HEK293T (cell line): ENCODE data around the gene GATA2.

ENCODE experiments used
- CTCF ChIA-PET: fragments of 350-600 bp; formaldehyde crosslinking; extraction: SDS; loops from one replicate; lab custom pipeline; 2021; ENCODE audit warnings: antibody characterized with exemption, inconsistent platforms; lab: Yijun Ruan, JAX
- POLR2A ChIA-PET: fragments of 350-600 bp; formaldehyde crosslinking; extraction: SDS; loops from one replicate; lab custom pipeline; 2020; ENCODE audit warnings: antibody characterized with exemption, inconsistent platforms; lab: Yijun Ruan, JAX
- DNase-seq: peaks from one replicate; pipeline ENCODE4 v3.0.0; 2012; ENCODE audit warnings: mixed read lengths; ENCODE audit errors: extremely low spot score
- ARNT ChIP-seq: fragments of 450-650 bp; IDR thresholded peaks from 2 replicates; pipeline ENCODE4 v1.6.1; 2017; ENCODE audit warnings: mild to moderate bottlenecking
- BHLHE40 ChIP-seq: fragments of 450-650 bp; IDR thresholded peaks from 2 replicates; pipeline ENCODE4 v1.6.1; 2016; ENCODE audit warnings: mild to moderate bottlenecking, moderate library complexity, borderline replicate concordance
- CTBP1 ChIP-seq: fragments of 450-650 bp; IDR thresholded peaks from 2 replicates; pipeline ENCODE4 v1.6.1; 2016; ENCODE audit warnings: borderline replicate concordance
- ELF4 ChIP-seq: fragments of 450-650 bp; IDR thresholded peaks from 2 replicates; pipeline ENCODE4 v1.6.1; 2017; ENCODE audit warnings: antibody characterized with exemption
- FOXA1 ChIP-seq: fragments of 450-650 bp; IDR thresholded peaks from 2 replicates; pipeline ENCODE4 v1.6.1; 2016; ENCODE audit warnings: mild to moderate bottlenecking
- FOXK2 ChIP-seq: fragments of 450-650 bp; IDR thresholded peaks from 2 replicates; pipeline ENCODE4 v1.6.1; 2016; ENCODE audit warnings: mild to moderate bottlenecking
- FOXM1 ChIP-seq: fragments of 450-650 bp; IDR thresholded peaks from 2 replicates; pipeline ENCODE4 v1.6.1; 2017; ENCODE audit warnings: mild to moderate bottlenecking, borderline replicate concordance
- HDGF ChIP-seq: fragments of 450-650 bp; IDR thresholded peaks from 2 replicates; pipeline ENCODE4 v1.6.1; 2017; ENCODE audit warnings: antibody characterized with exemption, borderline replicate concordance
- L3MBTL2 ChIP-seq: fragments of 450-650 bp; conservative IDR thresholded peaks from 2 replicates; pipeline ENCODE4 v1.6.1; 2016; ENCODE audit warnings: mild to moderate bottlenecking
- LEF1 ChIP-seq: fragments of 450-650 bp; IDR thresholded peaks from 2 replicates; pipeline ENCODE4 v1.6.1; 2017; ENCODE audit warnings: mild to moderate bottlenecking, borderline replicate concordance
- NFRKB ChIP-seq: fragments of 450-650 bp; IDR thresholded peaks from 2 replicates; pipeline ENCODE4 v1.6.1; 2016; ENCODE audit warnings: mild to moderate bottlenecking, moderate library complexity
- SP1 ChIP-seq: fragments of 450-650 bp; IDR thresholded peaks from 2 replicates; pipeline ENCODE4 v1.6.1; 2017
- SUZ12 ChIP-seq: fragments of 450-650 bp; IDR thresholded peaks from 2 replicates; pipeline ENCODE4 v1.6.1; 2016; ENCODE audit warnings: mild to moderate bottlenecking
- TARDBP ChIP-seq: fragments of 450-650 bp; IDR thresholded peaks from 2 replicates; pipeline ENCODE4 v1.6.1; 2016
- ZNF384 ChIP-seq: fragments of 450-650 bp; IDR thresholded peaks from 2 replicates; pipeline ENCODE4 v1.6.1; 2016
- TF ChIP-seq, protein P1 (sequence below): fragments of 450-650 bp; IDR thresholded peaks from 2 replicates; pipeline ENCODE4 v1.6.1; 2016

Gene GATA2

DNA sequence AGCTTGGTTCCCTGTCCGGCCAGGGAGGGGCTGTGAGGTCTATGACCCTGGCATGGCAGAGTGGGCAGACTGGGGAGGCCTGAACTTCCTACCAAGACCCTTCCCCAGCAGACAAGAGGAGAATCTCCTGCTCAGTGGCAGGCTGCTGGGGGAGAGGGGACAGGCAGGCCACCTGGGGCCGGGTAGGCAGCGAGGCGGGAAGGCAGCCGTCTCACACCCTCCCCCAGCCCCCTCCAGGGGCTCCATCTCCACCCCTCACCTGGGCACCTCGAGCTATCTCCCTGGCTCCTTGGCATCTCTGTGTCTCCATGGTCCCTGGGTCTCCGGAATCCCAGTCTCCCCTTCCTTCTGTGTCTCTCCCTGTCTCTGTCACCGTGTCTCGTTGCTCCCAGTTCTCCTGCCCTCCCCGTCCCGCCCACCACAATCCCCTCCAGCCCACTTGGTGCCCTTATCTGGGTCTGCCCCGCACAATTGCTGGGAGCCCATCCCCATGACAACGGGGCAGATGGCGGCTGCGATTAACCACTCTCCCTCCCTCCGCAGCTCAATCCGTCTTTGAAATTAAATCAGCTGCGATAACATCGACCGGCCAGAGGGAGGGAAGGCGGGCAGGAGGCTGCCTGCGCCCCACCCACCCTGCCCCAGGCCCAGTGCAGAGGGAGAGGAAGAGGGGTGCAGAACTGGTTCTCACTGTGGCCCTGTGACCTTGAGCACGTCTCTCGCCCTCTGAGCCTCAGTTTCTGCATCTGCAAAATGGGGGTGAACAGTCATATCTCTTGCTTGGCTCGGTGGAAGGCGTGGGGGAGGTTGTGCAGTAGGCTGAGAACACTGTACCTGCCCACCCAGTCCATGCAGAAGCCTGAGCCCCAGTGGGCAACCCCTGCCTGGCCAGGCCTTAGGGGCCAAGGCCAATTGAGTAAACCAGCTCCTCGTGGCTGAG lies 36.0 kb downstream of the GATA2 start:
- no peak for DNase-seq
- ChIA-PET CTCF (no interaction called here), POLR2A (no interaction called here)
- TF ChIP-seq L3MBTL2 (no peak), FOXA1 (no peak), BHLHE40 (no peak)

DNA sequence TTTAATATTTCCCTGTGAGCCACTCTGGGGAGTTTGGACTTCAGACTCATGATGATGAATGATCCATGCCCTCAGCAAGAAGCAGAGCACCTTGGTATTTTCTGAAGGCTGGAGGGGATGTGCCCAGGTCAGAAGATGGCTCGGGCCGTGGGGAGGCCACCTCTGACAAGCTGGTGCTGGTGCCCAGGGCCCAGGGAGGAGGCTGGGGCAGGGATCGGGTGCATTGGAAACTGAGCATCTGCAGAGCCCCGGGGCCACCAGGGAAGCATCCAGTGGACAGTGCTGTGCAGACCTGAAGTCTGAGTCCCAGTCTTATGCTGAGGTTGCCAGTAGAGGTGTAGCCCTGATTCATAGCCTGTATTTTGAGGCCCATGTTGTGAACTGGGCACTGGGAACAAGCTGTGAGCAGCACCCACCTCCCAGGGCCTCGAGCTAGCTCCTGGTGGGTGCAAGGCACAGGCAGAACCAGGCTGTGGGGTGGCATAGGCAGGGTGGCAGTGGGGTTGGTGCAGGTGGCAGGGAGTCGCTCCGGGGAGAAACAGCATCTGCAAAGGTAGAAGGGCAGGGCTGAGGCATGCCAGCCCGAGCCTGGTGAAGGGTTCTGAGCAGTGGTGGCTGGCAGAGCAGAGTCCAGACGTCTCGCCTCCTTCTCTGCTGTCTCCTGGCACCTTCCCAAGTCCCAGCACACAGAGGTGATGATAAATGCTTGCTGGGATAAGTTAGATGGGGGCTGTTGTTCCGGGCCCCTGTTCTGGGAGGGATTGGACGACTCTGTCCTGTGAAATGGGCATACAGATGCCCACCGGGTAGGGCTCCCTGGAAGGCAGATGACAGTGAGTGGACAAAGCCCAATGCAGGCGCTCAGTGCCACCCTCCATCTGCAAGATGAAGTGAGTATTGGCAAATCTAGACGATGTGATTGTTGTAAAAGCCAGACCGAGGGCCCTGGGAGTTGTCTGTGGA lies 36.9 kb downstream of the GATA2 start:
- ChIA-PET POLR2A (no interaction called here), CTCF (no interaction called here)
- DNase-seq = no peak
- no peak for TF ChIP-seq SUZ12
- no peak for TF ChIP-seq L3MBTL2
- TF ChIP-seq FOXM1 = no peak
- TF ChIP-seq LEF1 = no peak
- TF ChIP-seq FOXK2 = no peak
- no peak for TF ChIP-seq ELF4
- TF ChIP-seq HDGF = no peak
- TF ChIP-seq ZNF384 = no peak
- no peak for TF ChIP-seq NFRKB
- TF ChIP-seq TARDBP = no peak
- TF ChIP-seq BHLHE40 = no peak
- TF ChIP-seq CTBP1 = no peak

DNA sequence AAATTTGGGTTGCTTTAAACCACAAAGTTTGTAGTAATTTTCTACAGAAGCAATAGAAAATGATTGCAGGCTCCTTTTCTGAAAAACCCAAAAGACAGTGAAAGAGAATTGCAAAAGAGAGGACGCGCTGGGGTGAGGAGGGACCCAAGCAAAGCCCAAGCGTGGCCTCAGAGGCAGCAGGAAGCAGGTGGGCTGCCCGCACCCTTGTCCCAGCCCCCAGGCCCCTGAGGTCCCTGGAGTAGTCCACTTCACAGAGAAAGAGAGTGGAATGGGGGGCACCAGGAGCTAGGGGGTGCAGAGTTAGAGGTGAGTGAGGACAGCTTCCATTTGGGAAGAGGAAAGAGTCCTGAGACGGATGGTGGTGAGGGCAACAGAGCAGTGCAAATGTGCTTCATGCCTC lies 37.9 kb downstream of the GATA2 start:
- DNase-seq = no peak
- POLR2A ChIA-PET = no interaction called here
- TF ChIP-seq L3MBTL2 (no peak), HDGF (no peak), ARNT (no peak), ELF4 (no peak), CTBP1 (no peak), FOXK2 (no peak), TARDBP (no peak), SUZ12 (no peak), FOXM1 (no peak), FOXA1 (no peak)
- CTCF ChIA-PET = no interaction called here

DNA sequence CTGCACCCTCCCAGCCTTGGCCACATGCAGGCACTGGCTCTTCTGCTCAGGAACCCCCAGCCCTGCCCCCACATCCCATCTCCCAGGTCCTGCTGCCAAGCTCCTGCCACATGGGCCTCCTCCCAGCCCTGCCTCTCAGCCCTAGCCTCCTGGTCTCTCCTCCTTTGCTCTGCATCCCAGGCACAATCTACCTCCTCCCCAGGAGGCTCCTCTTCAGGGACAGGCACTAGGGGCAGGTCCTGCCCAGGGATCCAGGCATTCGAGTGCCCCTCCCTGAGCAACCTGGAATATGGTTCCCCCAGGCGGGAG lies 38.7 kb downstream of the GATA2 start:
- ChIA-PET POLR2A (no interaction called here), CTCF (no interaction called here)
- no peak for DNase-seq
- no peak for TF ChIP-seq ZNF384
- TF ChIP-seq ELF4 = no peak
- no peak for TF ChIP-seq LEF1
- TF ChIP-seq SUZ12 = no peak
- TF ChIP-seq FOXA1 = no peak
- TF ChIP-seq L3MBTL2 = no peak
- no peak for TF ChIP-seq CTBP1
- TF ChIP-seq TARDBP = no peak
- TF ChIP-seq HDGF = no peak
- no peak for TF ChIP-seq SP1
- no peak for TF ChIP-seq ARNT
- no peak for TF ChIP-seq BHLHE40
- TF ChIP-seq FOXK2 = no peak
- TF ChIP-seq FOXM1 = no peak
- TF ChIP-seq NFRKB = no peak
- TF ChIP-seq, protein P1, sequence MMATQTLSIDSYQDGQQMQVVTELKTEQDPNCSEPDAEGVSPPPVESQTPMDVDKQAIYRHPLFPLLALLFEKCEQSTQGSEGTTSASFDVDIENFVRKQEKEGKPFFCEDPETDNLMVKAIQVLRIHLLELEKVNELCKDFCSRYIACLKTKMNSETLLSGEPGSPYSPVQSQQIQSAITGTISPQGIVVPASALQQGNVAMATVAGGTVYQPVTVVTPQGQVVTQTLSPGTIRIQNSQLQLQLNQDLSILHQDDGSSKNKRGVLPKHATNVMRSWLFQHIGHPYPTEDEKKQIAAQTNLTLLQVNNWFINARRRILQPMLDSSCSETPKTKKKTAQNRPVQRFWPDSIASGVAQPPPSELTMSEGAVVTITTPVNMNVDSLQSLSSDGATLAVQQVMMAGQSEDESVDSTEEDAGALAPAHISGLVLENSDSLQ = no peak

DNA sequence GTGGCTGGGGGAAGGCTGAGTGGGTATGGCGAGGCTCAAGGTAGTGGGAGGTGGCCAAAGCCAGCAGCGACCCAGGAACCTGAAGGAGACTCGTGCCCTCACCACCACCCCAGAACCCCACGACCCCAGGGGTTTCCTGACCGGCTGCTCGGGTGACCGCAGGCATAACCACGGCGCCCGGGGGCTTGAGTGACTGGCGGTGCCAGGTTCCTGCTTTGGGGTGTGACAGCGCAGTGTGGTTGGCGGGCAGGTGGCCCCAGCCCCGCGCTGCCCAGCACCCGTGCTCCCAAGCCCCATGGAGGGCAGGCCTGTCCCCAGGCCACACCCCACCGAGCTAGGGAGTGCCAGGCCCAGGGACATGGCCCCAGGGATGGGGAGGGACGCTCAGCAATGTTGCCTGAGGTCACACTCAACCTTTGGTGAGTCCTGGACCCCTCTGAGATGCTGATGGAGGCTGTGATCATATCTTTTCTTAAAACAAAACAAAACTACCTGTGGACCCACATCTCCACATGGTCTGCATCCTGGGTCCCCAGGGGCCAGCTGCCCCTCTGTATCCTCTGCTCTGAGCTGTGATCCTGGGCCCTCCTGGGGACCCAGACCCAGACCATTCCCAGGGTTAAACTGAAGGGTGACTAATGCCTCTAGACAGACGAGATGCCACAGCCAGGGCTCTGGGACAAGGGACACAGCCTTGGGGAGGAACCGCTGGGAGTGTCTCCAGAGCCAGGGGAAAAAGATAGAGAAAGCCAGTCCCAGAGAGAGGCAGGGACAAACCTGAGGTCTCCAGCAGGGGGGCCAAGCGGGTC lies 39.3 kb downstream of the GATA2 start:
- DNase-seq = no peak
- POLR2A ChIA-PET = no interaction called here
- CTCF ChIA-PET = no interaction called here
- TF ChIP-seq L3MBTL2 (no peak), HDGF (no peak), SP1 (no peak), SUZ12 (no peak), BHLHE40 (no peak), ZNF384 (no peak), NFRKB (no peak), FOXM1 (no peak), CTBP1 (no peak), ELF4 (no peak), FOXA1 (no peak)

DNA sequence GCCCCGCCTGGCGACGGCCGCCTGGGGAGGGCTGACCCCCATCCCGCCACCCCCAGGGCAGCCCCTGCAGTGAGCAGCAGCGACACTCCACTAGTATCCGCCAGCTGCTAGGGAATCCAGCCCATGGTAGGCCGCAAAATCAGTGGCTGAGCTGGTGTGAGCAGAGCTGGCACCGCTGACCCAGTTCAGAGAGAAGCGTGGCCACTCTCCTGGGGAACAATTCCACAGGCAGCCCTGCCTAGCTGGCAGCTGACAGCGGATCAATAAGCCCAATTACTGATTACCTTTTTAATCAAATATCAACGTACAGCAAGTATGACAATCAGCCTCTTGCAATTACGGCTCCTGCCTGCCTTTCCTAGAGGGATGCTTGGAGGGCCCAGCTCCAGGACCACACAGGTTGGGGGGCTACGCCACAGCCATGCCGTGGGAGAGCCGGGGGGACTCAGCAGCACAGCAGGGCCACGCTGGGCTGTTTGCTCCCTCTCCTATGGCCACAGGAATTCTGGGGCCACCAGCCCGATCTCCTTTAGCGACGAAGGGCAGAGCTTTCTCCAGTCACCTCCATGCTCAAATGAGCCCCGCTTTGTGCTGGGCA lies 40.2 kb downstream of the GATA2 start:
- no peak for TF ChIP-seq HDGF
- POLR2A ChIA-PET = no interaction called here
- CTCF ChIA-PET = no interaction called here
- DNase-seq = no peak
